GM19324 (cell line): ENCODE data around the gene ZNF521.
"Not testable (repeated sequence)": the region's sequence is repeated elsewhere in the genome, so short reads cannot be mapped to it uniquely, and the experiment has no call there.

Experiments used
- ATAC-seq: cut with Tn5 transposase; IDR thresholded peaks from one replicate; pipeline ENCODE4 v1.9.1; 2021; ENCODE audit warnings: mild to moderate bottlenecking, moderate library complexity; ENCODE audit not compliant: unreplicated experiment, low FRiP score

ZNF521 gene

DNA sequence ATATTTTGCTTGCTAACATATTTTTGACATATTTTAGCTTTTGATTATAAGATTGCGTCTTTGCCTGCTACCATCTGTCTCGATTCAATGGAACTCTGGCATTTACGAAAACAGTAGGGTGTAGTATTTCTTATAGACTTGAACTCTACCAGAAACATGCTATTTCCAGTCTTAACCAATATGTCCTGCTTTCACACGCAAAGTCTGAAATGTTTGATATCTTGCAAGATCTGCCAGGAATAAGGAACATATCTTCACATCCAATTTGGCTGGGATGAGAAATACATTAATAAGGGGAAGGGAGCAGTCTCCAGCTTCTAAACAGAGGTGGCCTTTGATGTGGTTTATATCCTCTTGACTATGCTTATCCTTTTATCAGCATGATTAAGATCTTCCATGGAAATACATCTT lies 299.4 kb downstream of the ZNF521 start:
- ATAC-seq = no peak

DNA sequence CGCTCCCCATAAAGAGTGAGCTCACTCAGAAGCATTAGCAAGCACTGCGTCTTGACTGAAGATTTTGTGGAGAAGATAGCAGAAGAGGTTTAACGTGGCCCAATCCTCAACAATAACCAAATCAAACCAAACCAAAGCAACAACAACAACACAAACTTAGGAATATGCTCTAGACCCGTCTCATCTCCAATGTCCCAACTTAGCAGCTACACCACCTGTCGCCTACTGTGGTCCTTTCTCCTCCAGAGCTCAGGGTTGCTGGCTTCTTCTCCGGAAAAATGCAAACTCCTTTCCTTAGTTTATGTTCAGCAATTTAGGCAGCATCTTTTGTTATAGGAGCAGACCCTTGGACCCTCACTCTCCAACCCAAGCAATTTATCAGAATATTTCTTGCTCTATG lies 301.4 kb downstream of the ZNF521 start:
- no peak for ATAC-seq

DNA sequence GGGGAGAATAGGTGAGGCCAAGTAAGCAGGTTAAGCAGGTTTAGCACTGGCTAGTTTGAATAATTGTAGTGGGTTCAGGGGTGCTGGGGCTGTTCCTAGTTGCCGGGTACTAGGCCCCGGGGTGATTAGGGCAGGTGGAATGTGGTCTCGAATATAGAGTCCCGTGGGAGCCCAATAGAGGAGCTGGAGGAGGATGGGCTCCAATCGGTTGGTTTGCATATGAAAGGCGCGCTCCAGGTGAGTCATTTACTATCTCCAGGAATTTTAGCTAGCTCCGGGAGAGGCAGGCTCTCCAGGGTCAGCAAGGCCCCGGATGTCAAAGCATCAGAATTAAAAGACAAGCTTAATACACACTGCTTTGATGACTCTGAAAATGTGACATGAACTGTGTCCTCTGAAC lies 304.0 kb downstream of the ZNF521 start:
- ATAC-seq = no peak

DNA sequence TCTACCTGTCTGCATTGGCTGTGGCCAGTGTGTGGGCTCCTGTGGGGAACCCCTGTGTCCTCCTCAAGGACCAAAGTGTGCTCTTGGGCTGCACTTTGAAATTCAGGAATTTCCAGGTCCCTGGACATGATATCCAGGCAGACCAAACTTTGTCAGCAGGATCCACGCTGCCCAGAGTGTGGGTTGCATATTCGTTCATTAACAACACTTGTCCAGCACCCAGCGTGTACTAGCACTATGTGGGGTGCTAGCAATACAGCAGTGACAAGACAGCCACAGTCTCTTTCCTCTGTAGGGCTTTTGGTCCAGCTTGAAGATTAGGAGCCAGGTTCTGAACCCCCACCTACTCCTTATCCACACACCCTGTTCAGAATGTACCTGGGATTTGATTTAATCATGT lies 304.5 kb downstream of the ZNF521 start:
- ATAC-seq = no peak

DNA sequence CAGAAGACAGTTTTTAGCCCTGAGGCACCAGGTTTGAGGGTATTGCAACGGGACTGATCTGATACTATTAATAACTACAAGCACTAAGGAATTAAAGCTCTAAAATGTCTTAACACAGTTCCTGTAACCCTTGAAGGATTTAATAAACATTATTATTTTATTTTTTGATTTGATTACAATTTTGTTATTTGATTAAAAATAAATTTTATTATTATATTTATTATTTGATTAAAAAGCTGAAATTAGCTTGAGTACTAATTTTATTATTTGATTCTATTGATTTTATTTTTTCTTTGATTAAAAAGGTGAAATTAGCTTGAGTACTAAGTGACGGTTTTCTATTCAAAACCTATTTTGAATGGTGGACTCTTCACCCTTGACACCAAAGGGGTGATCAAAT lies 307.3 kb downstream of the ZNF521 start:
- no peak for ATAC-seq

- no peak for ATAC-seq
These were observed 308.9 kb downstream of the ZNF521 start for GRCh38 chr18:25043104-25043503.

DNA sequence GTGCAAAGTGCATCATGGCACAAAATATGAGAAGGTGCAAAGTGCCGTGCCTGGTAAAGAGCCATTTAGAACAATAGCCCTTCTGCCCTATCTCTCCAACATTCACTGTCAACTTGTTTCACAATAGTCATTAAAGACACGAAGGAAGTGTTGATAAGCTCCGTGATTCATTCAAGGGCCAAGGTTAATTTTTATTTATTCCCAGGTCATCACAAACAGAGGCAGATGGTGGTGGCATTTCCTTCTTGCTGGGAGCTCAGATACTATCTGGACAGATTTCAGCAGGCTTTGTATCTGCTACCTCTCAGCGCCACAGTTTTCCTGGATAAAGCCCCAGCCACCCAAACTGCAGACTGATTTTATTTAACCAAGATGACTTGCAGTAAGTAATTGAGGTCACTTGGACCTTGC lies 309.3 kb downstream of the ZNF521 start:
- no peak for ATAC-seq

- no peak for ATAC-seq
These were observed 312.2 kb downstream of the ZNF521 start for GRCh38 chr18:25039781-25040180.

DNA sequence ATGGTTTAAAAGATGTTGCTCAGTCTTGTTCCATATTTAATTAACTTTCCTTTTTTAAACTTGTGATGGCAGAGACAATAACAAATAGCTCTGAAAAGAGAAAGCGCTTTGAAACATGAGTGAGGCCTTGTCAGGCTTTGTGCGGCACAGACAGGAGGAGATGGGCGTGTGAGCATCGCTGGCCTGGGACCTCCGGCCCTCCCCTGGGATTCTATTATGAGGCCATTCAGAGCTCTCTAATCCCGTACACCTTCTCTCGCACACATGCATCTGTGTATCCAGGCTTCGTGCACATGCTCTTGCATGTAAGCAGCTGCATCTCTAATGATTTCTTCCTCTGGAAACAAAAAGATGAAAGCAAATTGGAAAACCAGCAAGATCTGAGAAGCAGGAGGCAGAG lies 313.7 kb downstream of the ZNF521 start:
- ATAC-seq = no peak

GRCh38 chr18:25033747-25034471 lies 318.1 kb downstream of the ZNF521 start:
- ATAC-seq = no peak

DNA sequence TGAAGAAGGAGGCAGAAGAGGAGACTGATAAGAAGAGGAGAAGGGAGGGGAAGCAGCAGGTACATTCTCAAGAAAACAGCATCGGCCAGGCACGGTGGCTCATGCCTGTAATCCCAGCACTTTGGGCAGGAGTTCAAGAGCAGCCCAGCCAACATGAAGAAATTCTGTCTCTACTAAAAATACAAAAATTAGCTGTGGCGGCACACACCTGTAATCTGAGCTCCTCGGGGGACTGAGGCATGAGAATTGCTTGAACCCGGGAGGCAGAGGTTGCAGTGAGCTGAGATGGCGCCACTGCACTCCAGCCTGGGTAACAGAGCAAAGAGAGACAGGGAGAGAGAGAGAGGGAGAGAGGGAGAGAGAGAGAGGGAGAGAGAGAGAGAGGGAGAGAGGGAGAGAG lies 318.8 kb downstream of the ZNF521 start:
- not testable (repeated sequence) for ATAC-seq

- ATAC-seq = no peak
These were observed 322.2 kb downstream of the ZNF521 start for GRCh38 chr18:25029802-25030201.

- ATAC-seq = no peak
These were observed 332.0 kb downstream of the ZNF521 start for GRCh38 chr18:25019931-25020330.

GRCh38 chr18:25019086-25019860 lies 332.7 kb downstream of the ZNF521 start:
- no peak for ATAC-seq

- no peak for ATAC-seq
These were observed 335.3 kb downstream of the ZNF521 start for GRCh38 chr18:25016666-25017065.

- no peak for ATAC-seq
These were observed 335.8 kb downstream of the ZNF521 start for GRCh38 chr18:25016181-25016580.
